HepG2 (cell line): Measurements from ENCODE around the gene FGD2.

Experiments
- CTCF ChIP-seq: sonication (generic); formaldehyde crosslinking; IDR thresholded peaks from 2 replicates; pipeline ENCODE4 v1.5.0; 2020; ENCODE audit warnings: mild to moderate bottlenecking, missing genetic modification reagents, moderate library complexity
- NR2C2 ChIP-seq: sonication (generic); formaldehyde crosslinking; IDR thresholded peaks from 2 replicates; pipeline ENCODE4 v1.4.0; 2020; ENCODE audit warnings: missing genetic modification reagents, mild to moderate bottlenecking, moderate library complexity, borderline replicate concordance
- RAD21 ChIP-seq: fragments of 450-650 bp; formaldehyde crosslinking; IDR thresholded peaks from 2 replicates; pipeline ENCODE4 v1.5.0; 2020; ENCODE audit warnings: mild to moderate bottlenecking
- SNRNP70 ChIP-seq: fragments of 200-400 bp; formaldehyde crosslinking; IDR thresholded peaks from 2 replicates; pipeline ENCODE4 v1.6.1; 2017; ENCODE audit warnings: mild to moderate bottlenecking, low read depth, low read length, moderate library complexity
- SP1 ChIP-seq, 2 experiments: fragments of 450-650 bp in 1 of 2; sonication (generic) in 1 of 2; formaldehyde crosslinking in 1 of 2; IDR thresholded peaks; 2 replicates each; pipeline versions ENCODE4 v1.4.0 to v1.6.1; 2016 to 2020; ENCODE audit warnings: missing genetic modification reagents in 1 of 2
- ZBTB7A ChIP-seq: sonication (generic); formaldehyde crosslinking; IDR thresholded peaks from 2 replicates; pipeline ENCODE4 v1.8.0; 2022; ENCODE audit warnings: mild to moderate bottlenecking, missing genetic modification reagents
- ZMYM2 ChIP-seq: sonication (generic); formaldehyde crosslinking; IDR thresholded peaks from 2 replicates; pipeline ENCODE4 v1.8.0; 2022; ENCODE audit warnings: mild to moderate bottlenecking, missing genetic modification reagents
- ZNF563 ChIP-seq: sonication (generic); formaldehyde crosslinking; IDR thresholded peaks from 2 replicates; pipeline ENCODE4 v1.8.0; 2022; ENCODE audit warnings: mild to moderate bottlenecking, moderate library complexity, missing genetic modification reagents

GRCh38 chr6:36955671-36956445 is 49.6 kb upstream of the FGD2 start:
- no peak for TF ChIP-seq SNRNP70
- TF ChIP-seq SP1 (IDR thresholded peaks at IDR 0.05) = no peak
- no peak for TF ChIP-seq SP1 (CRISPR knock-in tag; IDR thresholded peaks at IDR 0.05)
- no peak for TF ChIP-seq ZNF563 (CRISPR knock-in tag)
- no peak for TF ChIP-seq RAD21
- no peak for TF ChIP-seq NR2C2 (CRISPR knock-in tag)
- no peak for TF ChIP-seq ZBTB7A (CRISPR knock-in tag)
- no peak for TF ChIP-seq CTCF (CRISPR knock-in tag)
- no peak for TF ChIP-seq ZMYM2
